PC-9 (cell line): ENCODE measurements around the gene LTBP4. TPM values are rescaled to one million over a fixed set of nuclear protein-coding genes. Genes with fewer than 3 reads are reported as not detected.
"Not testable (repeated sequence)": the region's sequence is repeated elsewhere in the genome, so short reads cannot be mapped to it uniquely, and the experiment has no call there.

ENCODE experiments used
- BruUV-seq: library from RNA; stranded (reverse); fragments of 400-500 nt; replicated peaks from 2 replicates; lab custom pipeline; 2021; lab: Mats Ljungman, UMichigan
- CTCF ChIA-PET: fragments of 300-600 bp; sonication (Branson Sonifier 250); formaldehyde crosslinking; loops from one replicate; lab custom pipeline; 2022; ENCODE audit warnings: antibody characterized with exemption; lab: Charles Lee
- POLR2A ChIA-PET: fragments of 300-600 bp; sonication (Branson Sonifier 250); formaldehyde crosslinking; loops from one replicate; lab custom pipeline; 2022; ENCODE audit warnings: antibody characterized with exemption; ENCODE audit not compliant: unreplicated experiment; lab: Charles Lee
- DNase-seq, 2 experiments: peaks; one replicate each; pipeline versions ENCODE4 v3.0.0 to v3.0.0-alpha.2; 2015 to 2022; ENCODE audit warnings: mixed read lengths in 1 of 2
- H2AFZ ChIP-seq: fragments of 200-600 bp; sonication (generic); 2 replicates; pipeline ENCODE4 v1.8.1; 2017; ENCODE audit warnings: antibody characterized with exemption
- H3F3A ChIP-seq: fragments of 200-600 bp; sonication (generic); 2 replicates; pipeline ENCODE4 v1.8.1; 2017; ENCODE audit warnings: antibody characterized with exemption, mild to moderate bottlenecking, low read depth; ENCODE audit not compliant: insufficient read depth
- H3K27ac ChIP-seq: fragments of 200-600 bp; sonication (generic); 2 replicates; pipeline ENCODE4 v1.6.1; 2016; ENCODE audit warnings: mixed run types
- H3K27me3 ChIP-seq: fragments of 200-600 bp; sonication (generic); 2 replicates; pipeline ENCODE4 v1.6.1; 2016; ENCODE audit warnings: low read depth, mixed run types; ENCODE audit not compliant: insufficient read depth
- H3K36me3 ChIP-seq: fragments of 200-600 bp; sonication (generic); 2 replicates; pipeline ENCODE4 v1.6.1; 2016; ENCODE audit warnings: low read depth, mixed run types
- H3K4me1 ChIP-seq: fragments of 200-600 bp; sonication (generic); replicated peaks from 2 replicates; pipeline ENCODE4 v1.6.1; 2016; ENCODE audit warnings: mixed run types; ENCODE audit not compliant: insufficient read depth
- H3K4me2 ChIP-seq: fragments of 200-600 bp; sonication (generic); 2 replicates; pipeline ENCODE4 v1.6.1; 2017; ENCODE audit warnings: mixed run types
- H3K4me3 ChIP-seq: fragments of 200-600 bp; sonication (generic); 2 replicates; pipeline ENCODE4 v1.6.1; 2016; ENCODE audit warnings: mixed run types
- H3K79me2 ChIP-seq: fragments of 200-600 bp; sonication (generic); 2 replicates; pipeline ENCODE4 v1.6.1; 2017; ENCODE audit warnings: low read depth, mixed run types
- H3K9me2 ChIP-seq: fragments of 200-600 bp; sonication (generic); 2 replicates; pipeline ENCODE4 v1.8.1; 2017; ENCODE audit warnings: mild to moderate bottlenecking; ENCODE audit not compliant: insufficient read depth
- H3K9me3 ChIP-seq: fragments of 200-600 bp; sonication (generic); 2 replicates; pipeline ENCODE4 v1.8.1; 2016; ENCODE audit warnings: low read depth; ENCODE audit not compliant: insufficient read depth
- H4K20me1 ChIP-seq: fragments of 200-600 bp; sonication (generic); 2 replicates; pipeline ENCODE4 v1.8.1; 2017; ENCODE audit not compliant: insufficient read depth
- EZH2 ChIP-seq: fragments of 200-600 bp; sonication (generic); IDR thresholded peaks from 2 replicates; pipeline ENCODE4 v1.8.0; 2017; ENCODE audit warnings: antibody characterized with exemption, low read depth
- intact Hi-C: fragments of 100-400 bp; cut with micrococcal nuclease; formaldehyde crosslinking; loops from one replicate; pipeline ENCODE4 v1.10.0; 2022; ENCODE audit not compliant: unreplicated experiment
- total RNA-seq: library from RNA; stranded (reverse); gene quantifications from 2 replicates; pipeline ENCODE4 v1.2.3, GENCODE V29; 2021
- TF ChIP-seq, protein P1 (sequence below): fragments of 200-600 bp; sonication (generic); conservative IDR thresholded peaks from 2 replicates; pipeline ENCODE4 v1.6.1; 2017; ENCODE audit warnings: mixed run types, antibody characterized with exemption, mild to moderate bottlenecking, moderate library complexity

LTBP4 gene
- total RNA-seq, 1 experiment from 2014 or later: 163 TPM

DNA sequence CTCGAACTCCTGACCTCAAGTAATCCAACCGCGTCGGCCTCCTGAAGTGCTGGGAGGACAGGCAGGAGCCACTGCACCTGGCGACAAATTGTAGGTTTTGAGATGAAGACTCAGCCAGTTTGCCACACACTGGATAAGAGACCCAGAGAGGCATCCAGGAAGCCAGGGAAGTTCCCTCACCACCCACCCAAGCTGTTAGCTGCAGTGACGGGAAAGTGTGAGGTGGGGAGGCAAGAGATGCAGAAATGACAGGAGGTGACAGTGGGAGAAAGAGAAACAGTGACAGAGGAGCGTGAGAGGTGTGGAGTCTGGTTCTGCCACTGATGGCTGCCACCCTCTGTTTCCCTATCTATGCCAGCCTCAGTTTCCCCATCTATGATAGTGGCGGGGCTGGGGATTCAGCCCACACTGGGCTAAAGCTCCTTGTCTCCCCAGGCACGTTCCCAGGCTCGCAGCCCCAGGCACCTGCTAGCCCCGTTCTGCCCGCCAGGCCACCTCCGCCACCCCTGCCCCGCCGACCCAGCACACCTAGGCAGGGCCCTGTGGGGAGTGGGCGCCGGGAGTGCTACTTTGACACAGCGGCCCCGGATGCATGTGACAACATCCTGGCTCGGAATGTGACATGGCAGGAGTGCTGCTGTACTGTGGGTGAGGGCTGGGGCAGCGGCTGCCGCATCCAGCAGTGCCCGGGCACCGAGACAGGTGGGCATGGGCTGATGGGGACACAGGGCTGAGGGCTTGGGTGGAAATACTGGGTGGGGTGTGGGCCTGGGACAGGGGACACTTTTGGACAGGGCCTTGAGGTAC is 21.0 kb downstream of the LTBP4 start:
- CTCF ChIA-PET: no interaction called here
- Histone ChIP-seq H4K20me1 (no peaks in the 10 kb centered on the region; the same call in 1 of the 2 replicates), H3K9me3 (no peaks in the 10 kb centered on the region), H3K79me2 (no peaks in the 10 kb centered on the region), H3K9me2 (no peaks in the 10 kb centered on the region), H3K27ac (no peak overlapping the region), H3K27me3 (no peaks in the 10 kb centered on the region), H3F3A (peaks cover 21% of the 10 kb centered on the region; the same call in 1 of the 2 replicates), H3K4me1 (no peaks in the 10 kb centered on the region), H3K36me3 (peaks cover 6% of the 10 kb centered on the region; the same call in 1 of the 2 replicates), H2AFZ (no peak overlapping the region), H3K4me3 (no peak overlapping the region), H3K4me2 (no peak overlapping the region)
- intact Hi-C loops: no loop called here
- TF ChIP-seq EZH2: no peak
- TF ChIP-seq, protein P1, sequence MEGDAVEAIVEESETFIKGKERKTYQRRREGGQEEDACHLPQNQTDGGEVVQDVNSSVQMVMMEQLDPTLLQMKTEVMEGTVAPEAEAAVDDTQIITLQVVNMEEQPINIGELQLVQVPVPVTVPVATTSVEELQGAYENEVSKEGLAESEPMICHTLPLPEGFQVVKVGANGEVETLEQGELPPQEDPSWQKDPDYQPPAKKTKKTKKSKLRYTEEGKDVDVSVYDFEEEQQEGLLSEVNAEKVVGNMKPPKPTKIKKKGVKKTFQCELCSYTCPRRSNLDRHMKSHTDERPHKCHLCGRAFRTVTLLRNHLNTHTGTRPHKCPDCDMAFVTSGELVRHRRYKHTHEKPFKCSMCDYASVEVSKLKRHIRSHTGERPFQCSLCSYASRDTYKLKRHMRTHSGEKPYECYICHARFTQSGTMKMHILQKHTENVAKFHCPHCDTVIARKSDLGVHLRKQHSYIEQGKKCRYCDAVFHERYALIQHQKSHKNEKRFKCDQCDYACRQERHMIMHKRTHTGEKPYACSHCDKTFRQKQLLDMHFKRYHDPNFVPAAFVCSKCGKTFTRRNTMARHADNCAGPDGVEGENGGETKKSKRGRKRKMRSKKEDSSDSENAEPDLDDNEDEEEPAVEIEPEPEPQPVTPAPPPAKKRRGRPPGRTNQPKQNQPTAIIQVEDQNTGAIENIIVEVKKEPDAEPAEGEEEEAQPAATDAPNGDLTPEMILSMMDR: no peak
- no peak for DNase-seq
- BruUV-seq: no TSS peak
- POLR2A ChIA-PET: no interaction called here

DNA sequence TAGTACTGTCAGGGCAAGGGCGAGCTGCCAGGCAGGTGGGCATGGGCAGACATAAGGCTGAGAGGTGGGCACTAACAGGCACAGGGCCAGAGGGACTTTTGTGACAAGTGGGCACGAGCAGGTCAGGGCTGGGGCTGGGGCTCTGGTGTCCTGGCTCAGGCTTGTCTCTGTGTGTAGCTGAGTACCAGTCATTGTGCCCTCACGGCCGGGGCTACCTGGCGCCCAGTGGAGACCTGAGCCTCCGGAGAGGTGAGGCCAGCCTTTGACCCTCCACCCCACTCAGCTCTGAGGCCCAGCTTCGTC is 21.6 kb downstream of the LTBP4 start:
- DNase-seq: no peak
- Histone ChIP-seq H3K9me3 (no peaks in the 10 kb centered on the region), H3F3A (peaks cover 20% of the 10 kb centered on the region; the same call in 1 of the 2 replicates), H4K20me1 (no peaks in the 10 kb centered on the region; the same call in 1 of the 2 replicates), H3K27ac (no peak overlapping the region), H3K27me3 (no peaks in the 10 kb centered on the region), H3K4me1 (no peaks in the 10 kb centered on the region), H3K36me3 (peaks cover 6% of the 10 kb centered on the region; the same call in 1 of the 2 replicates), H2AFZ (no peak overlapping the region), H3K9me2 (no peaks in the 10 kb centered on the region), H3K4me2 (no peak overlapping the region), H3K4me3 (no peak overlapping the region), H3K79me2 (no peaks in the 10 kb centered on the region)
- no TSS peak for BruUV-seq
- ChIA-PET CTCF (no interaction called here), POLR2A (no interaction called here)
- TF ChIP-seq, protein P1: no peak
- no peak for TF ChIP-seq EZH2
- intact Hi-C loops: no loop called here

DNA sequence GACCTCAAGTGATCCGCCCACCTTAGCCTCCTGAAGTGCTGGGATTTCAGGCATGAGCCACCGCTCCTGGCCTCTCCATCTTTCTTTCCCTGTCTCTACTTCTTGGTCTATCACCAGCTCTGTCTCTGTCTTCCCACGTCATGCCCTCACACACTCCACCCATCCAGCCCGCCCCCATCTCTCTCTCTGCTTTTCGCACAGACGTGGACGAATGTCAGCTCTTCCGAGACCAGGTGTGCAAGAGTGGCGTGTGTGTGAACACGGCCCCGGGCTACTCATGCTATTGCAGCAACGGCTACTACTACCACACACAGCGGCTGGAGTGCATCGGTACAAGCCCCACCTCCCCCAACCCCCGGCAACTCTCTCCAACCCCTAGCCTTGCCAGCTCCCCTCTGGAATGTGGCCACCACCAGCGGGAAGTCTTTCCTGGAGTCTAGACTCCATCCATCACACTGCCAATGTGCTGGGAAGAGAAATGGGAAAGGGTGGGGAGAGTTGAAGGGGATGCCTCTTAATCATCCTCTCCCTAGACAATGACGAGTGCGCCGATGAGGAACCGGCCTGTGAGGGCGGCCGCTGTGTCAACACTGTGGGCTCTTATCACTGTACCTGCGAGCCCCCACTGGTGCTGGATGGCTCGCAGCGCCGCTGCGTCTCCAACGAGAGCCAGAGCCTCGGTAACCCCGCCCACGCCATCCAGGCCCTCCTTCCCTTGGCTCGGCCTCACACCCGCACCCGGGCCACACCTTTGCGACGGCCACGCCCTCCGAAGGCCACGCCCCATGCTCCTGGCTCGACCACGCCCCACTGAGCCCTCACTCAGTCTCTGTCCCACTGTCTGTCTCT is 22.5 kb downstream of the LTBP4 start:
- intact Hi-C loops: no loop called here
- BruUV-seq: no TSS peak
- POLR2A ChIA-PET: no interaction called here
- Histone ChIP-seq H3K9me2 (no peaks in the 10 kb centered on the region), H3K36me3 (peaks cover 6% of the 10 kb centered on the region; the same call in 1 of the 2 replicates), H3K9me3 (no peaks in the 10 kb centered on the region), H4K20me1 (no peaks in the 10 kb centered on the region; the same call in 1 of the 2 replicates), H3K4me2 (no peak overlapping the region), H2AFZ (no peak overlapping the region), H3K4me1 (no peaks in the 10 kb centered on the region), H3K79me2 (no peaks in the 10 kb centered on the region), H3F3A (peaks cover 17% of the 10 kb centered on the region; the same call in 1 of the 2 replicates), H3K27me3 (no peaks in the 10 kb centered on the region), H3K4me3 (no peak overlapping the region), H3K27ac (no peak overlapping the region)
- no peak for DNase-seq
- TF ChIP-seq, protein P1: no peak
- no peak for TF ChIP-seq EZH2
- CTCF ChIA-PET: no interaction called here

DNA sequence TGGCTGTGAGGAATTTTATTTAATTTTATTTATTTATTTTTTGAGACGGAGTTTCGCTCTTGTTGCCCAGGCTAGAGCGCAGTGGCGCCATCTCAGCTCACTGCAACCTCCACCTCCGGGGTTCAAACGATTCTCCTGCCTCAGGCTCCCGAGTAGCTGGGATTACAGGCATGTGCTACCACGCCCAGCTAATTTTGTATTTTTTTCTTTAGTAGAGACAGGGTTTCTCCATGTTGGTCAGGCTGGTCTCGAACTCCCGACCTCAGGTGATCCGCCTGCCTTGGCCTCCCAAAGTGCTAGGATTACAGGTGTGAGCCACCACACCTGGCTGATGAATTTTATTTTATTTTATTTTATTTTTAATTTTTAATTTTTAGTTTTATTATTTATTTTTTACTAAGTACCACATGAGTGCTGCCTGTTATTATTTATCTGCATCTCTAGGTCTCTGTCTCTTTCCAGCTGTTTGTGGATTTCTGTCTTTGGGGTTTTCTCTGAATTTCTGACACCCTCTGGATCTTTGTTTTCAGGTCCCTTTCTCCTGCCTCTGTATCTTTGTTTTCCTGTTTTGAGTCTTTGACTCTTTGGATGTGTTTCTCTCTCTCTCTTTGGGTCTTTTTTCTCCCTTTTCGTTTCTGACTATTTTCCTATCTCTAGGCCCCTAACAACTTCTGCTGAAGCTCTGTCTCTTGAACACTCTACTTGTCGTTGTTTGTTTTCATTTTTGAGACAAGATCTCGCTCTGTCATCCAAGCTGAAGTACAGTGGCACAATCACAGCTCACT is 23.4 kb downstream of the LTBP4 start:
- H3K4me3 ChIP-seq, BruUV-seq, H3K27me3 ChIP-seq, H3K27ac ChIP-seq, DNase-seq, CTCF ChIA-PET, H3K9me3 ChIP-seq, H3K9me2 ChIP-seq, H2AFZ ChIP-seq, H3K4me1 ChIP-seq, H4K20me1 ChIP-seq, intact Hi-C loops, H3K36me3 ChIP-seq, H3K4me2 ChIP-seq, H3K79me2 ChIP-seq: not testable (repeated sequence)
- POLR2A ChIA-PET: interaction anchor here (0.7 kb wide), 1 partner anchor 10 kb away, joined by 4 read pairs; no protein-coding TSS in a partner anchor
- peaks cover 16% of the 10 kb centered on the region; the same call in 1 of the 2 replicates for H3F3A ChIP-seq
